Liver (tissue), 9 donors: Measurements from ENCODE around the gene PEAK1. TPM values are rescaled to one million over a fixed set of nuclear protein-coding genes. Genes with fewer than 3 reads are reported as not detected.

Source experiments
- DNase-seq: peaks from one replicate; pipeline ENCODE4 v3.0.0-alpha.2; 2017; ENCODE audit warnings: low spot score
- H3K27ac ChIP-seq, 2 donors: one replicate each; pipeline ENCODE4 v1.7.0; 2013; ENCODE audit warnings: inconsistent platforms in 2 of 2, low read length in 2 of 2, control low read depth in 1 of 2, low read depth in 1 of 2, mild to moderate bottlenecking in 1 of 2
- H3K27me3 ChIP-seq, 4 donors: one replicate each; pipeline versions ENCODE4 v1.6.1 to v1.7.0; 2013; ENCODE audit warnings: low read length in 3 of 4, inconsistent platforms in 1 of 4, mild to moderate bottlenecking in 1 of 4, moderate library complexity in 1 of 4; ENCODE audit not compliant: control insufficient read depth in 4 of 4, insufficient read depth in 4 of 4
- H3K36me3 ChIP-seq, 4 donors: one replicate each; pipeline versions ENCODE4 v1.6.1 to v1.7.0; 2013; ENCODE audit warnings: low read length in 3 of 4, mild to moderate bottlenecking in 3 of 4, low read depth in 1 of 4, moderate library complexity in 1 of 4; ENCODE audit not compliant: control insufficient read depth in 4 of 4, insufficient read depth in 3 of 4
- H3K4me1 ChIP-seq, 4 donors: one replicate each; pipeline versions ENCODE4 v1.6.1 to v1.7.0; 2013; ENCODE audit warnings: low read length in 3 of 4, mild to moderate bottlenecking in 3 of 4, moderate library complexity in 1 of 4; ENCODE audit not compliant: control insufficient read depth in 4 of 4, insufficient read depth in 4 of 4
- H3K4me3 ChIP-seq, 3 donors: one replicate each; pipeline versions ENCODE4 v1.6.1 to v1.7.0; 2013; ENCODE audit warnings: low read length in 3 of 3, control low read depth in 1 of 3, low read depth in 1 of 3, mild to moderate bottlenecking in 1 of 3
- H3K9ac ChIP-seq, 2 donors: one replicate each; pipeline ENCODE4 v1.7.0; 2013; ENCODE audit warnings: low read length in 2 of 2, mild to moderate bottlenecking in 2 of 2, moderate library complexity in 2 of 2, control low read depth in 1 of 2, low read depth in 1 of 2
- H3K9me3 ChIP-seq, 4 donors: one replicate each; pipeline versions ENCODE4 v1.6.1 to v1.7.0; 2013; ENCODE audit warnings: low read length in 3 of 4; ENCODE audit not compliant: control insufficient read depth in 4 of 4
- CTCF ChIP-seq: fragments of 150-350 bp; IDR thresholded peaks from 2 replicates; pipeline ENCODE4 v1.5.1; 2017; ENCODE audit warnings: improper control_type of control experiment, low read depth, low read length; ENCODE audit not compliant: missing input control
- EGR1 ChIP-seq, 2 donors: IDR thresholded peaks; 2 replicates each; pipeline ENCODE4 v1.6.1; 2016 to 2018; ENCODE audit warnings: antibody characterized with exemption in 2 of 2, low read depth in 2 of 2
- GABPA ChIP-seq, 2 donors: IDR thresholded peaks in 1 of 2; conservative IDR thresholded peaks in 1 of 2; 2 replicates each; pipeline ENCODE4 v1.6.1; 2016; ENCODE audit warnings: antibody characterized with exemption in 2 of 2, mild to moderate bottlenecking in 1 of 2, moderate library complexity in 1 of 2
- HNF4A ChIP-seq, 2 donors: conservative IDR thresholded peaks; 2 replicates each; pipeline ENCODE4 v1.6.1; 2016; ENCODE audit warnings: antibody characterized with exemption in 2 of 2, mild to moderate bottlenecking in 2 of 2
- HNF4G ChIP-seq: IDR thresholded peaks from 2 replicates; pipeline ENCODE4 v1.6.1; 2016; ENCODE audit warnings: antibody characterized with exemption
- MAX ChIP-seq: IDR thresholded peaks from 2 replicates; pipeline ENCODE4 v1.6.1; 2016; ENCODE audit warnings: antibody characterized with exemption
- NR2F2 ChIP-seq: IDR thresholded peaks from 2 replicates; pipeline ENCODE4 v1.6.1; 2016; ENCODE audit warnings: antibody characterized with exemption
- RAD21 ChIP-seq, 2 donors: IDR thresholded peaks; 2 replicates each; pipeline ENCODE4 v1.6.1; 2016; ENCODE audit warnings: antibody characterized with exemption in 2 of 2, mild to moderate bottlenecking in 2 of 2
- SP1 ChIP-seq: IDR thresholded peaks from 2 replicates; pipeline ENCODE4 v1.6.1; 2018; ENCODE audit warnings: antibody characterized with exemption, mild to moderate bottlenecking
- TAF1 ChIP-seq: conservative IDR thresholded peaks from 2 replicates; pipeline ENCODE4 v1.6.1; 2016; ENCODE audit warnings: antibody characterized with exemption, mild to moderate bottlenecking
- YY1 ChIP-seq: IDR thresholded peaks from 2 replicates; pipeline ENCODE4 v1.6.1; 2016; ENCODE audit warnings: antibody characterized with exemption, mild to moderate bottlenecking
- WGBS: extraction: QIAGEN DNeasy Blood & Tissue Kit; methylation state at CpG from one replicate; pipeline ENCODE4 v1.1.7; 2013; 5-methylcytosine and 5-hydroxymethylcytosine counted together
- polyA plus RNA-seq, 2 donors: library from polyadenylated mRNA; stranded (reverse) in 1 of 2; unstranded in 1 of 2; fragments of 200-250 nt in 1 of 2; fragments of >200 nt in 1 of 2; fragmentation: Nextera tagmentation in 1 of 2; extraction: Ambion mirVana in 1 of 2; gene quantifications; one replicate each; pipeline versions ENCODE4 v1.2.1 to v1.2.3, GENCODE V29; 2013 to 2015
- total RNA-seq, 2 donors: library from RNA; depleted of rRNA; stranded (reverse); fragments of >200 nt; gene quantifications; one replicate each; pipeline ENCODE4 v1.2.3, GENCODE V29; 2014
- TF ChIP-seq, protein P1 (sequence below): IDR thresholded peaks from 2 replicates; pipeline ENCODE4 v1.6.1; 2016; ENCODE audit warnings: antibody characterized with exemption
- donor health status: healthy.
- donor health status: healthy.
- donor health status: healthy.
- donor health status: healthy.
- donor health status: healthy.

PEAK1 gene
- total and polyA plus RNA-seq, 4 donors: 1.8 to 14.9 (median 5.8) TPM

DNA sequence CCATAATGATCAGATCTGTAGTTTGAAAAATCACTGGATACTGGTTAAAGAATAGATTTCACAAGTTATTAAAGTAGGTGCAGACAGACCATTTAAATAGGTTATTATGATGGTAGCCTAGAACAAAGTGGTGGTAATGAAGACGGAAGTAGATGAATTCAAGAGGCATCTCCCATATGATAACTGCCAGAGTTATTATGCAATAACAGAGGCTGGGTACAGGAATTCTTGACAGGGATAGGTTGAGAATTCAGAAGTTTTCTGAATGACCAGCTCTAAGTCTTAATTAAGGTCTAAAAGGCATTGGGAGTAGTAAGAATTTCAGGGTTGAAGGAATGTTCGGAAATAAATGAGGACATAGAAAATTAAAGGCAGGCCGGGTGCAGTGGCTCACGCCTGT, 108.9 kb downstream of the PEAK1 start:
- Histone ChIP-seq H3K36me3 (no peaks in the 10 kb centered on the region), H3K9me3 (no peaks in the 10 kb centered on the region), H3K4me3 (no peak overlapping the region), H3K9ac (no peak overlapping the region), H3K27ac (no peak overlapping the region), H3K27me3 (no peaks in the 10 kb centered on the region), H3K4me1 (no peaks in the 10 kb centered on the region)
- 96% methylated on average over 4 of the region's 4 CpGs for WGBS
- no peak for DNase-seq
- TF ChIP-seq, protein P1, sequence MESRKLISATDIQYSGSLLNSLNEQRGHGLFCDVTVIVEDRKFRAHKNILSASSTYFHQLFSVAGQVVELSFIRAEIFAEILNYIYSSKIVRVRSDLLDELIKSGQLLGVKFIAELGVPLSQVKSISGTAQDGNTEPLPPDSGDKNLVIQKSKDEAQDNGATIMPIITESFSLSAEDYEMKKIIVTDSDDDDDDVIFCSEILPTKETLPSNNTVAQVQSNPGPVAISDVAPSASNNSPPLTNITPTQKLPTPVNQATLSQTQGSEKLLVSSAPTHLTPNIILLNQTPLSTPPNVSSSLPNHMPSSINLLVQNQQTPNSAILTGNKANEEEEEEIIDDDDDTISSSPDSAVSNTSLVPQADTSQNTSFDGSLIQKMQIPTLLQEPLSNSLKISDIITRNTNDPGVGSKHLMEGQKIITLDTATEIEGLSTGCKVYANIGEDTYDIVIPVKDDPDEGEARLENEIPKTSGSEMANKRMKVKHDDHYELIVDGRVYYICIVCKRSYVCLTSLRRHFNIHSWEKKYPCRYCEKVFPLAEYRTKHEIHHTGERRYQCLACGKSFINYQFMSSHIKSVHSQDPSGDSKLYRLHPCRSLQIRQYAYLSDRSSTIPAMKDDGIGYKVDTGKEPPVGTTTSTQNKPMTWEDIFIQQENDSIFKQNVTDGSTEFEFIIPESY: no peak

DNA sequence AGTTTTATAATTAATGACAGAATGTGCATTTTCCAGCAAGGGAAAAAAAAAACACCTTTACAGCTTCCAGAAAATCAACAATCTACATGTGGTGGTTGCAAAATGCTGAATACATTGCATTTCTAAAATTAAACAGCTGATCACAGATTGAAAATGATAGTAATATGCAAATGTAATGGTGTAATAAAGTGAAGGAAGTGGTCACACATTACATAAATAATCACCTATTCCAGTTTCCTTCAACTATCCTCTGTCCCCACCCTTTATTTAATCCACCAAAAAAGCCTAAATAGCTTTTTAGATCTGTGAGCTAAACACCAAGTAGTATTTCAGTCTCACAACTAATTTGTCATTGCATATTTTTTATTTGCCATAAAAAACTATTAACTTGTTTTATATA, 110.5 kb downstream of the PEAK1 start:
- Histone ChIP-seq H3K4me3 (no peak overlapping the region), H3K27ac (no peak overlapping the region), H3K27me3 (no peaks in the 10 kb centered on the region), H3K9me3 (no peaks in the 10 kb centered on the region), H3K9ac (no peak overlapping the region), H3K4me1 (no peaks in the 10 kb centered on the region), H3K36me3 (no peaks in the 10 kb centered on the region)
- no peak for TF ChIP-seq HNF4G
- no peak for TF ChIP-seq YY1
- TF ChIP-seq EGR1 (IDR thresholded peaks at IDR 0.05; ENCODE audit: low read depth in 2 of 2): no peak
- no peak for TF ChIP-seq CTCF
- TF ChIP-seq RAD21 (IDR thresholded peaks at IDR 0.05): no peak
- TF ChIP-seq GABPA (IDR thresholded peaks at IDR 0.05 in 1 of 2, conservative IDR thresholded peaks at IDR 0.05 in 1 of 2): no peak
- TF ChIP-seq TAF1: no peak
- no peak for TF ChIP-seq HNF4A (conservative IDR thresholded peaks at IDR 0.05)
- no peak for DNase-seq

DNA sequence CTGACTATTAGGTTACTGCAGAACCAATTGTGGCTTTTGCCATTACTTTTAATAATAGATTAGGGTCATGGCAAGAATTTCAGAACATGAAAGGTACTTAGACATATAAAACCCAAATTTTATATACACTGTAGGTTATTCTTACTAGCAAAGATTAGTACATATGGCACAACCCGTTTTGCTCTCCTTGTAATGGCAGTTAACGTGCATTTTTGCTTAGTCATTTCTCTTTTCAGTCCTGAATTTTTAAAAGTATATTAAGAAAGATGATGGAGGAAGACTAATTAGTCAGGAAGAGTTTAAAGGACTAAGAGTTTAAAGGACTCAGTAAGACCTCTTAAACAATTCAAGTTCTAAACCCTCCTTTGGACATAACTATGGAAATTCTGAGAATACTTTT, 114.0 kb downstream of the PEAK1 start:
- Histone ChIP-seq H3K9me3 (no peaks in the 10 kb centered on the region), H3K27me3 (no peaks in the 10 kb centered on the region), H3K9ac (no peak overlapping the region), H3K36me3 (no peaks in the 10 kb centered on the region), H3K27ac (no peak overlapping the region), H3K4me3 (no peak overlapping the region), H3K4me1 (no peaks in the 10 kb centered on the region)
- TF ChIP-seq TAF1 (no peak), MAX (no peak), YY1 (no peak), NR2F2 (no peak), EGR1 (IDR thresholded peaks at IDR 0.05; ENCODE audit: low read depth in 2 of 2) (no peak), SP1 (no peak)
- 91% methylated on average over 2 of the region's 2 CpGs for WGBS
- DNase-seq: no peak
